Measurements from ENCODE around the gene ZNF709. TPM values are rescaled to one million over a fixed set of nuclear protein-coding genes. Genes with fewer than 3 reads are reported as not detected.
"Not testable (repeated sequence)": the region's sequence is repeated elsewhere in the genome, so short reads cannot be mapped to it uniquely, and the experiment has no call there.

ZNF709 gene
- total RNA-seq, 1 experiment from 2014 or later = 10.1 TPM

GRCh38 chr19:12448808-12449207 lies 35.8 kb downstream of the ZNF709 start:
- Histone ChIP-seq H3K27ac (ENCODE audit: low read length) (no peak overlapping the region), H4K20me1 (ENCODE audit: insufficient read depth, low read depth, low read length) (no peaks in the 10 kb centered on the region), H3K9me3 (ENCODE audit: low read length) (peaks cover 12% of the 10 kb centered on the region), H3K79me2 (ENCODE audit: low read length) (no peaks in the 10 kb centered on the region), H3K27me3 (ENCODE audit: low read length) (no peaks in the 10 kb centered on the region), H3K9me2 (replicated peaks; ENCODE audit: insufficient read depth, low read length) (no peaks in the 10 kb centered on the region), H2AFZ (ENCODE audit: low read length) (no peak overlapping the region), H3K4me3 (ENCODE audit: low read length) (no peak overlapping the region), H3K9ac (ENCODE audit: low read length) (no peak overlapping the region), H3K4me1 (ENCODE audit: low read length) (no peaks in the 10 kb centered on the region), H3K4me2 (ENCODE audit: low read depth, low read length, poor library complexity, severe bottlenecking) (no peak overlapping the region), H3K36me3 (ENCODE audit: insufficient read depth, low read length) (no peaks in the 10 kb centered on the region)
- no peak for DNase-seq

- Histone ChIP-seq H2AFZ (ENCODE audit: low read length) (peak within 1 kb of the TSS; percentile 90), H3K4me1 (ENCODE audit: low read length) (peaks cover 7% of the 10 kb centered on the region), H3K27ac (ENCODE audit: low read length) (peak within 1 kb of the TSS; percentile 16; the same call in 1 of the 2 replicates), H4K20me1 (ENCODE audit: insufficient read depth, low read depth, low read length) (no peaks in the 10 kb centered on the region), H3K9me3 (ENCODE audit: low read length) (0 out of 2 replicates have a peak, but pooled peaks cover 4% of the 10 kb centered on the region), H3K4me3 (ENCODE audit: low read length) (peak within 1 kb of the TSS; percentile 94), H3K9ac (ENCODE audit: low read length) (peak within 1 kb of the TSS; percentile 78), H3K36me3 (ENCODE audit: insufficient read depth, low read length) (peaks cover 5% of the 10 kb centered on the region; the same call in 1 of the 2 replicates), H3K4me2 (ENCODE audit: low read depth, low read length, poor library complexity, severe bottlenecking) (peak within 1 kb of the TSS; percentile 80), H3K79me2 (ENCODE audit: low read length) (peaks cover 20% of the 10 kb centered on the region), H3K27me3 (ENCODE audit: low read length) (no peaks in the 10 kb centered on the region), H3K9me2 (replicated peaks; ENCODE audit: insufficient read depth, low read length) (no peaks in the 10 kb centered on the region)
- DNase-seq = peak; percentile 99
Observed at GRCh38 chr19:12440541-12441316, 43.9 kb downstream of the ZNF709 start, which contains the start of gene ZNF443. Gene ZNF443 (minus strand): TSS chr19:12441021. CDS start chr19:12440914, 107 bp downstream.

- not testable (repeated sequence) for DNase-seq; H3K27me3 ChIP-seq (ENCODE audit: low read length); H3K4me1 ChIP-seq (ENCODE audit: low read length); H3K36me3 ChIP-seq (ENCODE audit: insufficient read depth, low read length); H4K20me1 ChIP-seq (ENCODE audit: insufficient read depth, low read depth, low read length); H3K9me2 ChIP-seq (replicated peaks; ENCODE audit: insufficient read depth, low read length); H3K9me3 ChIP-seq (ENCODE audit: low read length)
- H3K4me2 ChIP-seq (ENCODE audit: low read depth, low read length, poor library complexity, severe bottlenecking) = peak overlapping the region; percentile 80
- H3K27ac ChIP-seq (ENCODE audit: low read length) = peak overlapping the region; percentile 16; the same call in 1 of the 2 replicates
- H2AFZ ChIP-seq (ENCODE audit: low read length) = peak overlapping the region; percentile 58; the same call in 1 of the 2 replicates
- H3K4me3 ChIP-seq (ENCODE audit: low read length) = peak overlapping the region; percentile 94
- peaks cover 24% of the 10 kb centered on the region for H3K79me2 ChIP-seq (ENCODE audit: low read length)
- peak overlapping the region; percentile 78 for H3K9ac ChIP-seq (ENCODE audit: low read length)
Observed at GRCh38 chr19:12439686-12440540, 44.7 kb downstream of the ZNF709 start.

- H3K4me2 ChIP-seq (ENCODE audit: low read depth, low read length, poor library complexity, severe bottlenecking); H3K27me3 ChIP-seq (ENCODE audit: low read length); DNase-seq; H4K20me1 ChIP-seq (ENCODE audit: insufficient read depth, low read depth, low read length); H3K9me3 ChIP-seq (ENCODE audit: low read length); H3K27ac ChIP-seq (ENCODE audit: low read length); H2AFZ ChIP-seq (ENCODE audit: low read length); H3K4me1 ChIP-seq (ENCODE audit: low read length); H3K4me3 ChIP-seq (ENCODE audit: low read length); H3K9ac ChIP-seq (ENCODE audit: low read length); H3K9me2 ChIP-seq (replicated peaks; ENCODE audit: insufficient read depth, low read length); H3K79me2 ChIP-seq (ENCODE audit: low read length): not testable (repeated sequence)
- peaks cover 27% of the 10 kb centered on the region for H3K36me3 ChIP-seq (ENCODE audit: insufficient read depth, low read length)
Observed at GRCh38 chr19:12430726-12431299, 53.8 kb downstream of the ZNF709 start.

- peaks cover 19% of the 10 kb centered on the region for H3K36me3 ChIP-seq (ENCODE audit: insufficient read depth, low read length)
- H3K4me2 ChIP-seq (ENCODE audit: low read depth, low read length, poor library complexity, severe bottlenecking) = no peak overlapping the region
- no peaks in the 10 kb centered on the region for H3K9me2 ChIP-seq (replicated peaks; ENCODE audit: insufficient read depth, low read length)
- DNase-seq = no peak
- no peaks in the 10 kb centered on the region for H3K4me1 ChIP-seq (ENCODE audit: low read length)
- H4K20me1 ChIP-seq (ENCODE audit: insufficient read depth, low read depth, low read length) = no peaks in the 10 kb centered on the region
- H3K4me3 ChIP-seq (ENCODE audit: low read length) = no peak overlapping the region
- no peak overlapping the region for H2AFZ ChIP-seq (ENCODE audit: low read length)
- no peaks in the 10 kb centered on the region for H3K27me3 ChIP-seq (ENCODE audit: low read length)
- H3K27ac ChIP-seq (ENCODE audit: low read length) = no peak overlapping the region
- no peaks in the 10 kb centered on the region for H3K79me2 ChIP-seq (ENCODE audit: low read length)
- no peak overlapping the region for H3K9ac ChIP-seq (ENCODE audit: low read length)
- H3K9me3 ChIP-seq (ENCODE audit: low read length) = 0 out of 2 replicates have a peak, but pooled peaks cover 2% of the 10 kb centered on the region
Observed at GRCh38 chr19:12425888-12426274, 58.7 kb downstream of the ZNF709 start.

- Histone ChIP-seq H3K4me2 (ENCODE audit: low read depth, low read length, poor library complexity, severe bottlenecking) (no peak overlapping the region), H3K36me3 (ENCODE audit: insufficient read depth, low read length) (peaks cover 14% of the 10 kb centered on the region), H3K9me2 (replicated peaks; ENCODE audit: insufficient read depth, low read length) (no peaks in the 10 kb centered on the region), H2AFZ (ENCODE audit: low read length) (no peak overlapping the region), H3K79me2 (ENCODE audit: low read length) (no peaks in the 10 kb centered on the region), H3K27me3 (ENCODE audit: low read length) (no peaks in the 10 kb centered on the region), H4K20me1 (ENCODE audit: insufficient read depth, low read depth, low read length) (no peaks in the 10 kb centered on the region), H3K4me3 (ENCODE audit: low read length) (no peak overlapping the region), H3K9ac (ENCODE audit: low read length) (no peak overlapping the region), H3K27ac (ENCODE audit: low read length) (no peak overlapping the region), H3K4me1 (ENCODE audit: low read length) (no peaks in the 10 kb centered on the region), H3K9me3 (ENCODE audit: low read length) (no peaks in the 10 kb centered on the region)
- no peak for DNase-seq
Observed at GRCh38 chr19:12425236-12425887, 59.3 kb downstream of the ZNF709 start.

- H2AFZ ChIP-seq (ENCODE audit: low read length); H3K4me3 ChIP-seq (ENCODE audit: low read length); H3K9me3 ChIP-seq (ENCODE audit: low read length); H3K79me2 ChIP-seq (ENCODE audit: low read length); H3K4me1 ChIP-seq (ENCODE audit: low read length); H3K4me2 ChIP-seq (ENCODE audit: low read depth, low read length, poor library complexity, severe bottlenecking); H3K36me3 ChIP-seq (ENCODE audit: insufficient read depth, low read length); H3K27ac ChIP-seq (ENCODE audit: low read length); H4K20me1 ChIP-seq (ENCODE audit: insufficient read depth, low read depth, low read length); DNase-seq; H3K9ac ChIP-seq (ENCODE audit: low read length); H3K27me3 ChIP-seq (ENCODE audit: low read length); H3K9me2 ChIP-seq (replicated peaks; ENCODE audit: insufficient read depth, low read length): not testable (repeated sequence)
Observed at GRCh38 chr19:12417273-12417672, 67.3 kb downstream of the ZNF709 start.
